ENCODE results near the gene RAD23B.

- no peak for TF ChIP-seq CTCF (IDR thresholded peaks at IDR 0.05)
- no peak for TF ChIP-seq POLR2AphosphoS5 (IDR thresholded peaks at IDR 0.05)
Observed at GRCh38 chr9:107284636-107285035, 1.6 kb downstream of the RAD23B start.
